Measurements from ENCODE around the gene NUP214.

The NUP214 gene

GRCh38 chr9:131281119-131281965, 156.0 kb downstream of the NUP214 start:
- CTCF ChIA-PET = interaction anchor here (0.9 to 2.1 kb wide), 2 partner anchors 55 to 235 kb away, joined by 3 to 6 read pairs; no protein-coding TSS in a partner anchor
- Histone ChIP-seq H3K9me3 (ENCODE audit: control insufficient read depth, insufficient read depth, low read depth, low read length) (no peaks in the 10 kb centered on the region), H3K4me1 (ENCODE audit: control insufficient read depth, insufficient read depth, low read length) (no peaks in the 10 kb centered on the region), H3K36me3 (ENCODE audit: control insufficient read depth in 2 of 2, insufficient read depth in 1 of 2, low read length in 2 of 2) (no peaks in the 10 kb centered on the region), H3K4me3 (ENCODE audit: low read depth, low read length) (no peak overlapping the region), H3K27ac (ENCODE audit: extremely low read depth, low read depth, low read length) (no peak overlapping the region)
- POLR2A ChIA-PET = interaction anchor here (0.6 kb wide), 1 partner anchor 66 kb away, joined by 3 read pairs; no protein-coding TSS in a partner anchor
- TF ChIP-seq ZNF121 (tag by site-specific recombination; IDR thresholded peaks at IDR 0.05) = peak; percentile 32; the same call in 1 of the 2 replicates
- TF ChIP-seq ZBTB1 (tag by site-specific recombination; IDR thresholded peaks at IDR 0.05) = no peak
- peak; percentile 34; the same call in 1 of the 2 replicates for TF ChIP-seq SCRT2 (tag by site-specific recombination; IDR thresholded peaks at IDR 0.05)
- no peak for TF ChIP-seq PRDM4 (tag by site-specific recombination; IDR thresholded peaks at IDR 0.05)

- ChIA-PET CTCF (interaction anchor here (2.1 kb wide), 1 partner anchor 54 kb away, joined by 6 read pairs; no protein-coding TSS in a partner anchor), POLR2A (no interaction called here)
- H3K27ac ChIP-seq (ENCODE audit: extremely low read depth, low read depth, low read length) = no peak overlapping the region
- no peaks in the 10 kb centered on the region for H3K4me1 ChIP-seq (ENCODE audit: control insufficient read depth, insufficient read depth, low read length)
- no peak overlapping the region for H3K4me3 ChIP-seq (ENCODE audit: low read depth, low read length)
- no peaks in the 10 kb centered on the region for H3K36me3 ChIP-seq (ENCODE audit: control insufficient read depth in 2 of 2, insufficient read depth in 1 of 2, low read length in 2 of 2)
- no peaks in the 10 kb centered on the region for H3K9me3 ChIP-seq (ENCODE audit: control insufficient read depth, insufficient read depth, low read depth, low read length)
- TF ChIP-seq EGR2 (tag by site-specific recombination; IDR thresholded peaks at IDR 0.05; ENCODE audit: low read depth) = peak; percentile 85
- TF ChIP-seq SETDB1 (IDR thresholded peaks at IDR 0.05; ENCODE audit: insufficient read length, low read length) = no peak
- TF ChIP-seq ZNF174 (tag by site-specific recombination; IDR thresholded peaks at IDR 0.05) = no peak
- TF ChIP-seq ZBTB10 (tag by site-specific recombination; IDR thresholded peaks at IDR 0.05) = 0 out of 2 replicates have a peak, but pooled peaks have one; percentile 17
- TF ChIP-seq ZNF830 (tag by site-specific recombination; IDR thresholded peaks at IDR 0.05; ENCODE audit: low read depth) = no peak
- no peak for TF ChIP-seq ZNF501 (tag by site-specific recombination; IDR thresholded peaks at IDR 0.05)
- TF ChIP-seq OSR2 (tag by site-specific recombination; IDR thresholded peaks at IDR 0.05) = no peak
- no peak for TF ChIP-seq ZNF112 (tag by site-specific recombination; IDR thresholded peaks at IDR 0.05)
- 0 out of 2 replicates have a peak, but pooled peaks have one; percentile 15 for TF ChIP-seq ZNF398 (tag by site-specific recombination; IDR thresholded peaks at IDR 0.05)
- peak; percentile 93 for TF ChIP-seq ZFHX2 (tag by site-specific recombination; conservative IDR thresholded peaks at IDR 0.05)
- no peak for TF ChIP-seq ZNF223 (tag by site-specific recombination; IDR thresholded peaks at IDR 0.05)
- no peak for TF ChIP-seq ZNF514 (tag by site-specific recombination; IDR thresholded peaks at IDR 0.05)
- no peak for TF ChIP-seq HOXC10 (CRISPR knock-in tag; IDR thresholded peaks at IDR 0.05)
- no peak for TF ChIP-seq SALL2 (tag by site-specific recombination; IDR thresholded peaks at IDR 0.05; ENCODE audit: borderline replicate concordance)
- TF ChIP-seq SP3 (tag by site-specific recombination; IDR thresholded peaks at IDR 0.05) = no peak
- no peak; the same call in 1 of the 2 replicates for TF ChIP-seq ZNF266 (tag by site-specific recombination; IDR thresholded peaks at IDR 0.05; ENCODE audit: low read depth)
- TF ChIP-seq ZNF391 (tag by site-specific recombination; IDR thresholded peaks at IDR 0.05; ENCODE audit: borderline replicate concordance, low read depth) = no peak
- TF ChIP-seq ZBTB20 (tag by site-specific recombination; IDR thresholded peaks at IDR 0.05) = peak; percentile 23; the same call in 1 of the 2 replicates
- no peak for TF ChIP-seq OVOL3 (tag by site-specific recombination; IDR thresholded peaks at IDR 0.05)
- TF ChIP-seq ZNF155 (tag by site-specific recombination; IDR thresholded peaks at IDR 0.05) = no peak
- no peak for TF ChIP-seq ZNF529 (tag by site-specific recombination; IDR thresholded peaks at IDR 0.05; ENCODE audit: insufficient replicate concordance)
- no peak for TF ChIP-seq ZNF16 (tag by site-specific recombination; IDR thresholded peaks at IDR 0.05; ENCODE audit: low read depth)
- peak; percentile 84 for TF ChIP-seq ZSCAN4 (tag by site-specific recombination; IDR thresholded peaks at IDR 0.05)
Observed at GRCh38 chr9:131282175-131282574, 156.8 kb downstream of the NUP214 start.
